ENCODE measurements around the gene TBXAS1.

TBXAS1 gene

GRCh38 chr7:140017034-140017433 lies 188.0 kb downstream of the TBXAS1 start:
- no peaks in the 10 kb centered on the region for H3K9me3 ChIP-seq (ENCODE audit: severe bottlenecking)
- no peaks in the 10 kb centered on the region for H3K27me3 ChIP-seq (ENCODE audit: insufficient read depth, poor library complexity, severe bottlenecking)
- no peak overlapping the region for H3K4me3 ChIP-seq (ENCODE audit: severe bottlenecking)
- no peaks in the 10 kb centered on the region for H3K36me3 ChIP-seq (ENCODE audit: low read depth)
- TF ChIP-seq CTCF (IDR thresholded peaks at IDR 0.05; ENCODE audit: poor library complexity, severe bottlenecking): no peak
- no peak for DNase-seq (ENCODE audit: low spot score)
- no peaks in the 10 kb centered on the region for H3K4me1 ChIP-seq (ENCODE audit: insufficient read depth, poor library complexity, severe bottlenecking)
- H3K27ac ChIP-seq (ENCODE audit: poor library complexity, severe bottlenecking): no peak overlapping the region
- ATAC-seq (ENCODE audit: low read depth): no peak; the same call in 2 of the 3 replicates

DNA sequence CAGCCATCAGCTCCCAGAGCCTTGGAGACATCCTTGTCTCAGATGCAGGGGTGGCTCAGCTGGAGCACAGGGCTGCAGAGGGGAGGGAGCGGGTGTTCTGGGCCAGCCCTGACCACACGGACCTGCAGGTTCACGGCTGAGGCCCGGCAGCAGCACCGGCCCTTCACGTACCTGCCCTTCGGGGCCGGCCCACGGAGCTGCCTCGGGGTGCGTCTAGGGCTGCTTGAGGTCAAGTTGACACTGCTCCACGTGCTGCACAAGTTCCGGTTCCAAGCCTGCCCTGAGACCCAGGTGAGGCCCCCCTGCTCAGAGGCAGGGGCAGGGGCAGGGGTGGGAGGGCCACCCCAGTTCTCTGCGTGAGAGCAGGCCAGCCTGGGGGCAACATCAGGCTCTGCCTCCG lies 188.5 kb downstream of the TBXAS1 start:
- no peak for TF ChIP-seq CTCF (IDR thresholded peaks at IDR 0.05; ENCODE audit: poor library complexity, severe bottlenecking)
- Histone ChIP-seq H3K9me3 (ENCODE audit: severe bottlenecking) (no peaks in the 10 kb centered on the region), H3K4me3 (ENCODE audit: severe bottlenecking) (no peak overlapping the region), H3K27ac (ENCODE audit: poor library complexity, severe bottlenecking) (no peak overlapping the region), H3K4me1 (ENCODE audit: insufficient read depth, poor library complexity, severe bottlenecking) (no peaks in the 10 kb centered on the region), H3K27me3 (ENCODE audit: insufficient read depth, poor library complexity, severe bottlenecking) (no peaks in the 10 kb centered on the region), H3K36me3 (ENCODE audit: low read depth) (no peaks in the 10 kb centered on the region)
- DNase-seq (ENCODE audit: low spot score): no peak
- ATAC-seq (ENCODE audit: low read depth): no peak; the same call in 2 of the 3 replicates

DNA sequence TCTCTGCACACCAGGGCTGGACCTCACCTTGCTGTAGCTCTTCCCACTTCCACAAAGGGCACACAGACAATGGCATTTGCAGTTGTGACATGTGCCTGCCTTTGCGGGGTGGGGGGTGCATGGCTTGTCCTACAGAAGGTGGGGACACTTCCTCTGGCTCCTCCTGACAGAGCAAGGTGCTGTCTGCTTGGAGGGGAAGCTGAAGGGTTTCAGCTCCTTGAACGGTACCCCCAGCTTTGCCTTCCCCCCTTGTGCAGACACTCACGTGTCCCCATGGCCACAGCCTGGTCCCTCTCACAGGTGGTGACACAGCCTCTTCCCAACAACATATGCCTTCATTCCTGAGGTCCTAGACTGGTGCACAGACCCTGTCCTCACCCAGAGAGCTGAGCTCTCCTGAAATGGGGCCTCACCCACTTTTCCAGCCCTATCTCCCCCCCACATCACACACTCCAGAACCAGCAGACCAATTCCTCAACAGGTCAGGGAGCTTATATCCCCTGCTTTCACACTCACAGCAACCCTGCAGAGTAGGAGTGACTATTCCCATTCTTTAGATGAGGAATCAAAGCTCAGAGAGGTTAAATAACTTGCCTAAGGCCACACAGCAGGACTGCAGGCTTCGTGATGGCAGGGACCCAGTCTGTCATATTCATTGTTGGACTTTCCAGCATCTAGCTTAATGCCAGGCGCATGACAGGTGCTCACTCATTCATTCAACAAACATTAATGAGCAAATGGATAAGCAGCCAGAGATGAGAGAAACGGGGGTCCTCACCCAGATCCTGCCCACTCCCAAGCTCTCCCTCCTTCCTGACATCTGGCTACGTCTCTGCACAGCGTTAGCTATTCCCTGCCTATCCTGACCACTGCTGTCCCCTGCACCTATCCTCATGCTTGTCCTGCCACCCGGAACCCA lies 189.3 kb downstream of the TBXAS1 start:
- TF ChIP-seq CTCF (IDR thresholded peaks at IDR 0.05; ENCODE audit: poor library complexity, severe bottlenecking): no peak
- H3K27me3 ChIP-seq (ENCODE audit: insufficient read depth, poor library complexity, severe bottlenecking): no peaks in the 10 kb centered on the region
- no peak overlapping the region for H3K27ac ChIP-seq (ENCODE audit: poor library complexity, severe bottlenecking)
- no peaks in the 10 kb centered on the region for H3K9me3 ChIP-seq (ENCODE audit: severe bottlenecking)
- H3K4me3 ChIP-seq (ENCODE audit: severe bottlenecking): no peak overlapping the region
- DNase-seq (ENCODE audit: low spot score) (no peak), ATAC-seq (ENCODE audit: low read depth) (no peak; the same call in 2 of the 3 replicates)
- no peaks in the 10 kb centered on the region for H3K4me1 ChIP-seq (ENCODE audit: insufficient read depth, poor library complexity, severe bottlenecking)
- H3K36me3 ChIP-seq (ENCODE audit: low read depth): no peaks in the 10 kb centered on the region

GRCh38 chr7:140019172-140019571 lies 190.1 kb downstream of the TBXAS1 start:
- Histone ChIP-seq H3K4me1 (ENCODE audit: insufficient read depth, poor library complexity, severe bottlenecking) (no peaks in the 10 kb centered on the region), H3K4me3 (ENCODE audit: severe bottlenecking) (no peak overlapping the region), H3K27me3 (ENCODE audit: insufficient read depth, poor library complexity, severe bottlenecking) (no peaks in the 10 kb centered on the region), H3K9me3 (ENCODE audit: severe bottlenecking) (no peaks in the 10 kb centered on the region), H3K27ac (ENCODE audit: poor library complexity, severe bottlenecking) (no peak overlapping the region), H3K36me3 (ENCODE audit: low read depth) (peaks cover 2% of the 10 kb centered on the region; the same call in 1 of the 2 replicates)
- no peak for TF ChIP-seq CTCF (IDR thresholded peaks at IDR 0.05; ENCODE audit: poor library complexity, severe bottlenecking)
- DNase-seq (ENCODE audit: low spot score) (no peak), ATAC-seq (ENCODE audit: low read depth) (no peak)

- H3K36me3 ChIP-seq (ENCODE audit: low read depth): peaks cover 7% of the 10 kb centered on the region; the same call in 1 of the 2 replicates
- H3K4me3 ChIP-seq (ENCODE audit: severe bottlenecking): no peak overlapping the region
- no peaks in the 10 kb centered on the region for H3K27me3 ChIP-seq (ENCODE audit: insufficient read depth, poor library complexity, severe bottlenecking)
- H3K4me1 ChIP-seq (ENCODE audit: insufficient read depth, poor library complexity, severe bottlenecking): no peaks in the 10 kb centered on the region
- TF ChIP-seq CTCF (IDR thresholded peaks at IDR 0.05; ENCODE audit: poor library complexity, severe bottlenecking): no peak
- no peak overlapping the region for H3K27ac ChIP-seq (ENCODE audit: poor library complexity, severe bottlenecking)
- no peaks in the 10 kb centered on the region for H3K9me3 ChIP-seq (ENCODE audit: severe bottlenecking)
- DNase-seq (ENCODE audit: low spot score): no peak
- no peak for ATAC-seq (ENCODE audit: low read depth)
Measured at GRCh38 chr7:140019606-140020005, 190.5 kb downstream of the TBXAS1 start.

All from RWPE2 (cell line).